IPS-18c (cell line): ENCODE measurements around the gene SPTBN4.

ENCODE experiments used
- H3K4me3 ChIP-seq: 2 replicates; pipeline ENCODE4 v1.7.0; 2013; ENCODE audit warnings: low read depth, mild to moderate bottlenecking, low read length, moderate library complexity; ENCODE audit not compliant: insufficient read depth
- H3K9me3 ChIP-seq: one replicate; pipeline ENCODE4 v1.6.1; 2013; ENCODE audit warnings: mild to moderate bottlenecking, low read length, moderate library complexity; ENCODE audit not compliant: control insufficient read depth, insufficient read depth

Gene SPTBN4

DNA sequence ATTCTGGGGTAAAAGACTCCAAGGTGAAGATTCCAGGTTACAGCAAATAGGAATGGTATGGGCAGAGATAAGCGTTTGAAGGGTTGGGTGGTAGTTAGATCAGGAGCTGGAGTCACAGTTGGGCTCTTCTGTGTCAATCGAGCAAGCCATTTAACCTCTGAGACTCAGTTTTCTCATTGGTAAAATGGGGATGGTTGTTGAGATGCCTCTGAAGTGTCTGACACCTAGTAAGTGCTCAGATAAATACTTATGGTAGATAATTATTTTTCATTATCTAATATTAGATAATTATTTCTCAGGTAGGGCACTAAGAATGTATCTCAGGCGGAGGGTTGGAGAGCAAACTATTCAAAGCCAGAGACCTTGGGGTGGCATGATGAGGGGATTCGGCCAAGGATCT is 142.2 kb downstream of the SPTBN4 start:
- Histone ChIP-seq H3K4me3 (no peak overlapping the region), H3K9me3 (no peaks in the 10 kb centered on the region)

DNA sequence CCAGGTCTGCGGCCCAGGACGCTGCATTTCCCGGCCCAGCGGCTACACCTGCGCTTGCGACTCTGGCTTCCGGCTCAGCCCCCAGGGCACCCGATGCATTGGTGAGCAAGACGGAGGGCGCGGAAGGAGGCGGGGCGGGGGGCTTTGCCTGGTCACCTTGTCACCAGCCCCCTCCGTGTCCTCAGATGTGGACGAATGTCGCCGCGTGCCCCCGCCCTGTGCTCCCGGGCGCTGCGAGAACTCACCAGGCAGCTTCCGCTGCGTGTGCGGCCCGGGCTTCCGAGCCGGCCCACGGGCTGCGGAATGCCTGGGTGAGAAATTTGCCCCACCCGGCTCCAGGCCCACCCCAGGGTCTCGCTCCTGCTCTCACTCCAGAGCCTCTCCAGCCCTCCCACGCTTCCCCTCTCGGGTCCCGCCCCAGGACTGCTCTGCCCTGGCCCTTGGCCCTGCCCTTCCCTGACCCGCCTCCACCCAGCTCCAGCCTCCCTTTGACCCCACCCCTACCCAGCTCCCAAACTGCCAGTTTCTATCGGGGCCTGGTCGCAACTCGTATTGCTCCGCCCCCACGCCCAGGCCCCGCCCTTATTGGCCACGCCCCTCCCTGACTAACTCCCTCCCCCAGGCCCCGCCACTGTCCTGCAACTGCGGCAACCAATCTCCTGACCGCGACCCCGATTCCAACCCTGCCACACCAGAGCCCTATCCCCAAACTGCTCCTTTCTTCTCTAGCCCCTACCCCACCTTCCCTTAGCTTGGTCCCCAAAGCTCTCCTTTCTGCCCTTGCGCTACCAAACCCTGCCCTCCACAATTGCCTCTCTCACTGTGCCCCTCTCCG is 143.0 kb downstream of the SPTBN4 start:
- Histone ChIP-seq H3K4me3 (peak overlapping the region; percentile 57), H3K9me3 (no peaks in the 10 kb centered on the region)

DNA sequence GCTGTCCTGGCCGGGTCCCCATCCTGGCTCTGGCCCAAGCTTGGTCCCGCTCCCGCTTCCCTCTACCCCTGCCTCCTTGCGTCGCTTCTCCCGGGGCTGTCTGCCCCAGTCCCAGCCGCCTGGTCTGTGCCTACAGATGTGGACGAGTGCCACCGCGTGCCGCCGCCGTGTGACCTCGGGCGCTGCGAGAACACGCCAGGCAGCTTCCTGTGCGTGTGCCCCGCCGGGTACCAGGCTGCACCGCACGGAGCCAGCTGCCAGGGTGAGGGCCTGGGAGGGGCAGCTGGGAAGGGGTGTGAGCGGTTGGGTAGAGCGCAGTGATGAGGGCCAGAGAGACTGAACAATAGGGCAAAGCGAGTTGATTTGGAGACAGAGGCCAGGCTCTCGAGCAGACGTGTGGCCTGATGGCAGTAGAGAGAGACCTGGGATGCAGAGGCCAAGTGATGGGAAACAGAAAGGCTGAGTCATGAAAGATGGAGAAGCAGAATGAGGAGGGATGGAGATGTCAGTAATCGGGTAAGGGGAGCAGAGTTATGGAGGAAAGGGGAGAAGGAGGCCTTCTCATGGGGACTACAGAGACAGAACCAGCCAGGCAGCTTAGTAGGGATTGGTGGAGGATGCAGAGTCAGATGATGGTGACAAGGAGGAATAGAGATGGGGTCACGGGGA is 143.7 kb downstream of the SPTBN4 start:
- H3K4me3 ChIP-seq = peak overlapping the region; percentile 40

DNA sequence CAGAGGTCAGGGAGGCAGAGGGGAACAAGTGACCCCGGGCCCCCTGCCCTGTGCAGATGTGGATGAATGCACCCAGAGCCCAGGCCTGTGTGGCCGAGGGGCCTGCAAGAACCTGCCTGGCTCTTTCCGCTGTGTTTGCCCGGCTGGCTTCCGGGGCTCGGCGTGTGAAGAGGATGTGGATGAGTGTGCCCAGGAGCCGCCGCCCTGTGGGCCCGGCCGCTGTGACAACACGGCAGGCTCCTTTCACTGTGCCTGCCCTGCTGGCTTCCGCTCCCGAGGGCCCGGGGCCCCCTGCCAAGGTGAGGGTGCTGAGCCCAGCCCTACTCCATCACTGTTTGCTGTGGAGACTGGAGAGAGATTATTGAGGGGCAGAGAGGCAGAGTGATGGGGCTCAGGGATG is 144.3 kb downstream of the SPTBN4 start:
- Histone ChIP-seq H3K4me3 (no peak overlapping the region), H3K9me3 (no peaks in the 10 kb centered on the region)

More for the DNA sequence above, 143.7 kb downstream of the SPTBN4 start:
- H3K9me3 ChIP-seq = no peaks in the 10 kb centered on the region

DNA sequence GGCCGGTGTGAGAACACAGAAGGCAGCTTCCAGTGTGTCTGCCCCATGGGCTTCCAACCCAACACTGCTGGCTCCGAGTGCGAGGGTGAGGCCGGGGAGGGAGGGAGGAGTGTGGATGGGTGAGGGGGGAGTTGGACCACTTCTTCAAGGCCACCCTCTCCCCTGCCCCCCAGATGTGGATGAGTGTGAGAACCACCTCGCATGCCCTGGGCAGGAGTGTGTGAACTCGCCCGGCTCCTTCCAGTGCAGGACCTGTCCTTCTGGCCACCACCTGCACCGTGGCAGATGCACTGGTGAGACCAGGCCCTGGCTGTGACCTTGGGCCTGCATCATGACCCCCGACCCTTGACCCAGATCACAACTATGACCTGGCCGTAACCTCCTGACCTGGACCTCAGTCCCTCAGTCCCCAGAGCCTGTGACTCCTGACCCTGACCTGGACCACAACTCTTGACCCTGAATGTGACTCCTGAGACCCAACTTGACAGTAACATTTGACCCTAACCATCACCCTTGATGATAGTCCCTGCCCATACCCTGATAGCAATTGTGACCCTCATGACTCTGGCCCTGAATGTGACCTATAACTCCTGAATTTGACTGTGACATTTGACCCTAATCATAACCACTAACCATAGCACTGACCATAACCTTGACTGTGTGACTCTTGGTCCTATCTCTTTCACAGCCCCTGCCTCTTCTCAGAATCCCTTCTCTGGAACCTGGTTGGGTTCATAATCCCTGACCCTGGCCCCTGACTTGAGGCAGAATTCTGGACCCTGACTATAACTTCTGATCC is 145.3 kb downstream of the SPTBN4 start:
- Histone ChIP-seq H3K9me3 (no peaks in the 10 kb centered on the region), H3K4me3 (no peak overlapping the region)

DNA sequence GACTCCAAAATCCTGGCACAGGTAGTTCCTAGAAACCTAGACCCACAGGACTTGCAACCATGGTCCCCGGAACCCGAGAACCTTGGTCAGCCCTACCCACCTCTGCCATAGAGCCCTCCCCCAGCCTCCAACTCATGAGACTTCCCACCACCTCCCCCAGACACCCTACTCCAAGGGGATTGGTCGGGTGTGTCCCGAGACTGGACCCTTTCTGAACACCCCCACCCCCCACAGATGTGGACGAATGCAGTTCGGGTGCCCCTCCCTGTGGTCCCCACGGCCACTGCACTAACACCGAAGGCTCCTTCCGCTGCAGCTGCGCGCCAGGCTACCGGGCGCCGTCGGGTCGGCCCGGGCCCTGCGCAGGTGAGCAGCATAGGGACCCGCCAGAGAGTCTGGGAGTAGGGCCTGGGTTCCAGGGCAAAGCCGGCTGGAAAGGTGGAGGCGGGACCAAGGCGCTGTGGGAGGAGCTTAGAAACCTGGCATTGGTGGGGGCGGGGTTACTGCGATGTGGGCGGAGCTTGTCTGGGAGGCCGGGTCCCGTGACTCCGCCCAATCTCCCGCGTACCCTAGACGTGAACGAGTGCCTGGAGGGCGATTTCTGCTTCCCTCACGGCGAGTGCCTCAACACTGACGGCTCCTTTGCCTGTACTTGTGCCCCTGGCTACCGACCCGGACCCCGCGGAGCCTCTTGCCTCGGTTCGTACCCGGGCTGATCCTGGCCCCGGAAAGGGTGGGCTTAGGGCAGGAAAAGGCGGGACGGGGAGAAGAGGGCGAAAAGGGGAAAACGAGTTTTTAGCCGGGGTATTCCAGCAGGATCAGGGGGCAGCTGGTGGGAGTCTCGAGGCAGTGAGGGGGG is 146.3 kb downstream of the SPTBN4 start:
- Histone ChIP-seq H3K9me3 (no peaks in the 10 kb centered on the region), H3K4me3 (peak overlapping the region; percentile 94)

DNA sequence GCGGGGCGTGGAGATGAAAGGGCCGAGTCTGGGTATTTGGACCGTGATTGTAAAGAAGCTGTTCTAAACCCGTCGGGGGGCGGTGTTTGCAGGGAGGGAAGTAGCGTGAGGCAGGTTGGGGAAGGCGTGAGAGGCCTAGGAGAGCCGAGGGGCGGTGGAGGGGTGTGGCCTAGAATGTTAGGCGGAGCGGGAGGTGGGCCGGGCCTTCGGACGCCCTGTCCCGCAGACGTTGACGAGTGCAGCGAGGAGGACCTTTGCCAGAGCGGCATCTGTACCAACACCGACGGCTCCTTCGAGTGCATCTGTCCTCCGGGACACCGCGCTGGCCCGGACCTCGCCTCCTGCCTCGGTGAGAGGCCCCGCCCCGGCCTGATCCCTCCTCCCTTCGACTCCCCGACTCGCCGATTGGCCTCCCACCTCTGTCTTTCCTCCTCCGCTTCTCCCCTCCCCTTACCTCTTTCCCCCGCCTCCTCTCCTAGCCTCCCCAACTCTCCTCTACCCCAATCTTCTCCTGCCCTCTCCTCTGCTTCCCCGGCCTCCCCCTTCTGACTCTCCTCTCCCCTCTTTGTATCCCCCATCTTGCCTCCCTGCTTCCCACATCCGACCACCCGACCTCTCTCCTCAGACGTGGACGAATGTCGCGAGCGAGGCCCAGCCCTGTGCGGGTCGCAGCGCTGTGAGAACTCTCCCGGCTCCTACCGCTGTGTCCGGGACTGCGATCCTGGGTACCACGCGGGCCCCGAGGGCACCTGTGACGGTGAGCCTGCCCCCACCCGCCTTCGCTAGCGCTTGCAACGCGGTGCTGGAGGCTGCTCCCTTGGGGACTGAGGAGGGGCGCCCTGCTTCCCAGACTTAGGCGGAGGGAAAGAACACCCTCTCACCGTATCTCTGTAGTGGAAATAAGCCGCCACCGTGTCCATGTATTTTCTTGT is 147.2 kb downstream of the SPTBN4 start:
- peak overlapping the region; percentile 94 for H3K4me3 ChIP-seq
- H3K9me3 ChIP-seq = no peaks in the 10 kb centered on the region

DNA sequence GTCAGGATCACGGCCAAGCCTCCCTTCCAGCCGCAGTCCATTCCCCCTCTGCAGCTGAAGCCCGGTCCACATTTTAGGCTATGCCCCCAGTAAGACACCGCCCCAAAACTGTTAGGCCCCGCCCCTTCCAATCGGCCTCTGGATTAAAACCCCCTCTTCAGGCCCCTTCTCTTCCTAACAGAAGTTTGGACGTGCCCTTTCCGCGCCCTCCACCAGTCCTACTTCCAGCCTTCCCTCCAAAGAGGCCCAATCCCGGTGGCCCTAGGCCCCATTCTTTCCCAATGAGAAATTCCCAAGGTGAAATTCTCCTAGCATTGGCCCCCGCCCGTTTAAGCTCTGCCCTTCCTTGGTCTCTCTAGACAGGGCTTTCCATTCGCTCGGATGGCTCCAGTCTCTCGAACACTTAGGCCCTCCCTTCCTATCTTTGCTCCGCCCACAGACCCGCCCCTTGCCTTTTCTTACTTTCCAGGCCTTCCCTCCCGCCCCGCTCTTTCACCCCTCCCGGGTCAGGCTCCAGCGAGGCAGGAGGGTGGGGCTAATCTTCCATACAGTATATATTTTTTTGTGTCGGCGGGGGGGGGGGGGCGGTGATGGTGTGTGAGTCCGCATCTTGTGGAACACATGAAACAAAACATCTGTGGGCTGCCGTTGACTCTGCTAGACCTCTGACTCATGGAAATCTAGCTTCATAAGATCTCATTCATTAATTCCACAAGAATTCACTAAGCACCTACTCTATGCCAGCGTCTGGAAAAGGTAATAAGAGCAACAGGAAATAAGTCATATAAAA is 148.0 kb downstream of the SPTBN4 start:
- peak overlapping the region; percentile 94 for H3K4me3 ChIP-seq
- H3K9me3 ChIP-seq = no peaks in the 10 kb centered on the region

DNA sequence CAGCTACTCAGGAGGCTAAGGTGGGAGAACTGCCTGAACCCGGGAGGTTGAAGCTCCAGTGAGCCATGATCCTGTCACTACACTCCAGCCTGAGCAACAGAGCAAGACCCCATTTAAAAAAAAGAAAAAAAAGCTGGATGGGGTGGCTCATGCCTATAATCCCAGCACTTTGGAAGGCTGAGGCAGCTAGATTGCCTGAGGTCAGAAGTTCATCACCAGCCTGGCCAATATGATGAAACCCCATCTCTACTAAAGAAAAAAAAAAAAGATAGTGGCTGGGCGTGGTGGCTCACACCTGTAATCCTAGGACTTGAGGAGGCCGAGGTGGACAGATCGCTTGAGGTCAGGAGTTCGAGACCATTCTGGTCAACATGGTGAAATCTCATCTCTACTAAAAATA is 149.4 kb downstream of the SPTBN4 start:
- H3K9me3 ChIP-seq = no peaks in the 10 kb centered on the region
- no peak overlapping the region for H3K4me3 ChIP-seq

DNA sequence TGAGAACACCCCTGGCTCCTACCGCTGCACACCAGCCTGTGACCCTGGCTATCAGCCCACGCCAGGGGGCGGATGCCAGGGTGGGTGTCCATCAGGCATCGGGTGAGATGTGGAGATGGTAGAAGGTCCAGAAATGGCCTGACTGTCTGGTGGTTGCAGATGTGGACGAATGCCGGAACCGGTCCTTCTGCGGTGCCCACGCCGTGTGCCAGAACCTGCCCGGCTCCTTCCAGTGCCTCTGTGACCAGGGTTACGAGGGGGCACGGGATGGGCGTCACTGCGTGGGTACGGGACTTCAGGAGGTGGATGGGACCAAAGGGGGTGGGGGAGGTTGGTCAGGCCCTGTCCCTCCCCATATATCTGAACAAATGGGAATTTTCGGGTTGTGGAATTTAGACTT is 150.1 kb downstream of the SPTBN4 start:
- H3K9me3 ChIP-seq = no peaks in the 10 kb centered on the region
- no peak overlapping the region for H3K4me3 ChIP-seq

DNA sequence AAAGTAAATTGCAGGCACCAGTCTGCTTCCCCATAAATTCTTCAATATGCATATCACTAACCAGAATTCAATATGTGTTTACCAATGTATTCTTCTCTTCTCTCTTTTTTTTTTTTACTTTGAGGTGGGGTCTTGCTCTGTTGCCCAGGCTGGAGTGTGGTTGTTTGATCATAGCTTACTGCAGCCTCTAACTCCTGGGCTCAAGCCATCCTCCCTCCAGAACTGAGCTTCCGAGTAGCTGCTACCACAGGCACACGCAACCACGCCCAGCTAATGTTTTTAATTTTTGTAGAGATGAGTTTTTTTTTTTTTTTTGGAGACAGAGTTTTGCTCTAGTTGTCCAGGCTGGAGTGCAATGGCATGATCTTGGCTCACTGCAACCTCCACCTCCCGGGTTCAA is 151.2 kb downstream of the SPTBN4 start:
- no peaks in the 10 kb centered on the region for H3K9me3 ChIP-seq
- no peak overlapping the region for H3K4me3 ChIP-seq

DNA sequence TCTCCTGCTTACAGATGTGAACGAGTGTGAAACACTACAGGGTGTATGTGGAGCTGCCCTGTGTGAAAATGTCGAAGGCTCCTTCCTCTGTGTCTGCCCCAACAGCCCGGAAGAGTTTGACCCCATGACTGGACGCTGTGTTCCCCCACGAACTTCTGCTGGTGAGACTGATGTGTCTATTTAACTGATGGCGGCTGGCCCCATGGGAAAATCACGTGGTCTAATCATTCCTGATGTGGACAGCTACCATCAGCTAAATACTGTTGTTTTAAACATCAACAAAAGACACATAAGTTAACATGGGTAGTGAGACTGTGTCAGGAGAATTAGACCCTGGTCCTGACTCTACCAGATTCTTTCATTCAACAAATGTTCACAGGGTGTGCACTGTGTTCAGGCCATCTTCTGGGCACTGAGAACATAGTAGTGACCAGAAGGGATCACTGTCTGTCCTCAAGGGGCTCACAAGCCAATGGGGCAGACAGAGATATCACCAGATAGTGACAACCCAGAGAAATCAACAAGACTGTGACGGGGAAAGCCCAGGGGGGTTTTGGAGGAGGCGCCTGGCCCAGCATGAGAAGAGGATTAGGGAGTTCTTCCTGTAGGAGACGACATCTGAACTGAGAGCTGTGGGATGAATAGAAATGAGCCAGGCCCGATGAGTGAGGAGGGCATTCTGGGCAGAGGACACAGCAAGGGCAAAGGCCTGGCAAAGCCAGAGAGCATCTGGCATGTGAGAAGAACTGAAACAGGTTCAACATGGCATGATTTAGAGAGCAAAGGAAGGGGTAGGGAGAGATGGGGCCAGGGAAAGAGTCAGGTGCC is 152.7 kb downstream of the SPTBN4 start:
- Histone ChIP-seq H3K9me3 (no peaks in the 10 kb centered on the region), H3K4me3 (no peak overlapping the region)

DNA sequence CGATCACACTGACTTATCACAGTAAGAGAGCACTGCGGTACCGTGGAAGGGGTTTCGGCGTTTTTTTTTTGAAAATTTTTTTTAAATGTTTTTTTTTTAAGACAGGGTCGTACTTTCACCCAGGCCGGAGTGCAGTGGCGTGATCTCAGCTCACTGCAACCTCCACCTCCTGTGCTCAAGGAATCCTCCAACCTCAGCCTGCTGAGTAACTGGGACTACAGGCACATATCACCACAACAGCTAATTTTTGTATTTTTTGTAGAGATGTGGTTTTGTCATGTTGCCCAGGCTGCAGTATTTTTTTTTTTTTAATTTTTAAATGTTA is 153.3 kb downstream of the SPTBN4 start:
- no peaks in the 10 kb centered on the region for H3K9me3 ChIP-seq
- no peak overlapping the region for H3K4me3 ChIP-seq

DNA sequence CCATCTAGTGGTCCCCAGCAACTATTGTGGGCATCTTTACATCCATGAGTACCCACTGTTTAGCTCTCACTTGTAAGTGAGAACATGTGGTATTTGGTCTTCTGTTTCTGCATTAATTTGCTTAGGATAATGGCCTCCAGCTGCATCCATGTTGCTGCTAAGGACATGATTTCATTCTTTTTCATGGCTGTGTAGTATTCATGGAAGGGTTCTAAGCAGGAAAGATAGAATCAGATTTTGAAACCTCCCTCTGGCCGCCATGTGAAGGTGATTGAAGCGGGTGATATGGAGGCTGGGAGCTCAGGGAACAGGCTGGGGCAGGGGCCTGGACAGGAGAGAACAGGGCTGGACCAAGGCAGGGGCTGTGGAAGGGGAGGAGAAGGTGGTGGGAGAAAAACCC is 154.5 kb downstream of the SPTBN4 start:
- Histone ChIP-seq H3K4me3 (no peak overlapping the region), H3K9me3 (no peaks in the 10 kb centered on the region)
